ENCODE data around the gene PLCG1.

- TF ChIP-seq ZFP30 (CRISPR knock-in tag; IDR thresholded peaks at IDR 0.05) (no peak), ARNTL (CRISPR knock-in tag; IDR thresholded peaks at IDR 0.05; ENCODE audit: borderline replicate concordance, low read depth) (no peak), POU6F1 (CRISPR knock-in tag; IDR thresholded peaks at IDR 0.05; ENCODE audit: borderline replicate concordance, low read depth) (no peak), BACH2 (CRISPR knock-in tag; IDR thresholded peaks at IDR 0.05; ENCODE audit: borderline replicate concordance) (no peak), PATZ1 (CRISPR knock-in tag; IDR thresholded peaks at IDR 0.05; ENCODE audit: borderline replicate concordance) (no peak)
Observed at GRCh38 chr20:41111578-41111951, 25.8 kb upstream of the PLCG1 start.

Measured in SK-N-SH treated with all-trans-retinoic acid at 6 μM for 48 hours (cell line).